ENCODE results near the gene RNF223. TPM values are rescaled to one million over a fixed set of nuclear protein-coding genes. Genes with fewer than 3 reads are reported as not detected.

Gene RNF223
- total and polyA plus RNA-seq, 2 of the 13 experiments (the other 11 are each of a cell fraction or from before 2014, with no cell fraction given), result 0.03 TPM; not detected in 1

DNA sequence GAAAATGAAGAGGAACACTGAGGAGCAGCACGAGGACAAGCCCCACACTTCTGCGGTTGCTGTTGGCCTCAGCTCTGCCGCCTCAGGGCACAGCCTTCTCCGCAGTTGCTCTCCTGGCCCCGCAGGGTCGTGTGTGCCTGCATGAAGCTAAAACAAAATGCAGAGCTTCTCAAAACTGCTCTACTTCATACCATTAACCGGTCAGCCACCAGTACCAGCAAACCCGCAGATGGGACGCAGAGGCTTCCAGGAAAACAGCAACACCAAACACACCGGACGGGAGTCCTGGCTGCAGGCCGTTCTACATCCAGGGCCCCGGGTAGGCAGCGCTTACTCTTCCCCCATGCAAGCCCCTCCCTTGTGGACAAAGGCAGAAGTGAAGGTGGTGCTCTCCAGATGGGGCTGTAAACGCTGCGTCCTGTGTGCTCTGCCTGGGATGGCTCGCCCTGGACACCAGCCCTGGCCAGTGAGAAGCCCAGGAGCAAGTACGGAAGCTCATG lies 48.9 kb upstream of the RNF223 start (continued):
- TF ChIP-seq ZNF431 (CRISPR knock-in tag; IDR thresholded peaks at IDR 0.05; ENCODE audit: borderline replicate concordance, low read depth) (no peak), ZNF510 (CRISPR knock-in tag; IDR thresholded peaks at IDR 0.05; ENCODE audit: low read depth) (peak; percentile 12; the same call in 1 of the 2 replicates), ZNF629 (CRISPR knock-in tag; conservative IDR thresholded peaks at IDR 0.05) (no peak), ASH2L (IDR thresholded peaks at IDR 0.05; ENCODE audit: insufficient read length, low read depth, low read length) (peak; percentile 9), AKAP8 (CRISPR knock-in tag; IDR thresholded peaks at IDR 0.05) (no peak), ZNF501 (CRISPR knock-in tag; IDR thresholded peaks at IDR 0.05) (peak; percentile 14; the same call in 1 of the 2 replicates), DPF2 (CRISPR knock-in tag; IDR thresholded peaks at IDR 0.05; ENCODE audit: borderline replicate concordance, low read depth) (no peak), RBM22 (optimal IDR thresholded peaks at IDR 0.05; ENCODE audit: low read length) (peak; percentile 25), ZNF775 (CRISPR knock-in tag; IDR thresholded peaks at IDR 0.05; ENCODE audit: borderline replicate concordance) (no peak), MATR3 (CRISPR knock-in tag; IDR thresholded peaks at IDR 0.05) (no peak), MYC (CRISPR knock-in tag; IDR thresholded peaks at IDR 0.05; ENCODE audit: borderline replicate concordance) (0 out of 2 replicates have a peak, but pooled peaks have one; percentile 5), POGZ (CRISPR knock-in tag; IDR thresholded peaks at IDR 0.05) (0 out of 2 replicates have a peak, but pooled peaks have one; percentile 18), RFX5 (IDR thresholded peaks at IDR 0.05; ENCODE audit: low read depth, low read length) (no peak), SOX6 (IDR thresholded peaks at IDR 0.05) (no peak), SOX6 (CRISPR knock-in tag; IDR thresholded peaks at IDR 0.05) (0 out of 2 replicates have a peak, but pooled peaks have one; percentile 7), ZMAT3 (CRISPR knock-in tag; conservative IDR thresholded peaks at IDR 0.05) (0 out of 2 replicates have a peak, but pooled peaks have one; percentile 5), KAT8 (CRISPR knock-in tag; IDR thresholded peaks at IDR 0.05) (0 out of 2 replicates have a peak, but pooled peaks have one; percentile 19), SIN3B (IDR thresholded peaks at IDR 0.05; ENCODE audit: low read length) (no peak), NFE2 (CRISPR knock-in tag; IDR thresholded peaks at IDR 0.05) (no peak)
- TF ChIP-seq, protein P1, sequence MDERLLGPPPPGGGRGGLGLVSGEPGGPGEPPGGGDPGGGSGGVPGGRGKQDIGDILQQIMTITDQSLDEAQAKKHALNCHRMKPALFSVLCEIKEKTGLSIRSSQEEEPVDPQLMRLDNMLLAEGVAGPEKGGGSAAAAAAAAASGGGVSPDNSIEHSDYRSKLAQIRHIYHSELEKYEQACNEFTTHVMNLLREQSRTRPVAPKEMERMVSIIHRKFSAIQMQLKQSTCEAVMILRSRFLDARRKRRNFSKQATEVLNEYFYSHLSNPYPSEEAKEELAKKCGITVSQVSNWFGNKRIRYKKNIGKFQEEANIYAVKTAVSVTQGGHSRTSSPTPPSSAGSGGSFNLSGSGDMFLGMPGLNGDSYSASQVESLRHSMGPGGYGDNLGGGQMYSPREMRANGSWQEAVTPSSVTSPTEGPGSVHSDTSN (CRISPR knock-in tag; IDR thresholded peaks at IDR 0.05), result no peak
- TF ChIP-seq, protein P2, sequence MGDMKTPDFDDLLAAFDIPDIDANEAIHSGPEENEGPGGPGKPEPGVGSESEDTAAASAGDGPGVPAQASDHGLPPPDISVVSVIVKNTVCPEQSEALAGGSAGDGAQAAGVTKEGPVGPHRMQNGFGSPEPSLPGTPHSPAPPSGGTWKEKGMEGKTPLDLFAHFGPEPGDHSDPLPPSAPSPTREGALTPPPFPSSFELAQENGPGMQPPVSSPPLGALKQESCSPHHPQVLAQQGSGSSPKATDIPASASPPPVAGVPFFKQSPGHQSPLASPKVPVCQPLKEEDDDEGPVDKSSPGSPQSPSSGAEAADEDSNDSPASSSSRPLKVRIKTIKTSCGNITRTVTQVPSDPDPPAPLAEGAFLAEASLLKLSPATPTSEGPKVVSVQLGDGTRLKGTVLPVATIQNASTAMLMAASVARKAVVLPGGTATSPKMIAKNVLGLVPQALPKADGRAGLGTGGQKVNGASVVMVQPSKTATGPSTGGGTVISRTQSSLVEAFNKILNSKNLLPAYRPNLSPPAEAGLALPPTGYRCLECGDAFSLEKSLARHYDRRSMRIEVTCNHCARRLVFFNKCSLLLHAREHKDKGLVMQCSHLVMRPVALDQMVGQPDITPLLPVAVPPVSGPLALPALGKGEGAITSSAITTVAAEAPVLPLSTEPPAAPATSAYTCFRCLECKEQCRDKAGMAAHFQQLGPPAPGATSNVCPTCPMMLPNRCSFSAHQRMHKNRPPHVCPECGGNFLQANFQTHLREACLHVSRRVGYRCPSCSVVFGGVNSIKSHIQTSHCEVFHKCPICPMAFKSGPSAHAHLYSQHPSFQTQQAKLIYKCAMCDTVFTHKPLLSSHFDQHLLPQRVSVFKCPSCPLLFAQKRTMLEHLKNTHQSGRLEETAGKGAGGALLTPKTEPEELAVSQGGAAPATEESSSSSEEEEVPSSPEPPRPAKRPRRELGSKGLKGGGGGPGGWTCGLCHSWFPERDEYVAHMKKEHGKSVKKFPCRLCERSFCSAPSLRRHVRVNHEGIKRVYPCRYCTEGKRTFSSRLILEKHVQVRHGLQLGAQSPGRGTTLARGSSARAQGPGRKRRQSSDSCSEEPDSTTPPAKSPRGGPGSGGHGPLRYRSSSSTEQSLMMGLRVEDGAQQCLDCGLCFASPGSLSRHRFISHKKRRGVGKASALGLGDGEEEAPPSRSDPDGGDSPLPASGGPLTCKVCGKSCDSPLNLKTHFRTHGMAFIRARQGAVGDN (CRISPR knock-in tag; IDR thresholded peaks at IDR 0.05), result peak; percentile 9; the same call in 1 of the 2 replicates
- TF ChIP-seq, protein P3, sequence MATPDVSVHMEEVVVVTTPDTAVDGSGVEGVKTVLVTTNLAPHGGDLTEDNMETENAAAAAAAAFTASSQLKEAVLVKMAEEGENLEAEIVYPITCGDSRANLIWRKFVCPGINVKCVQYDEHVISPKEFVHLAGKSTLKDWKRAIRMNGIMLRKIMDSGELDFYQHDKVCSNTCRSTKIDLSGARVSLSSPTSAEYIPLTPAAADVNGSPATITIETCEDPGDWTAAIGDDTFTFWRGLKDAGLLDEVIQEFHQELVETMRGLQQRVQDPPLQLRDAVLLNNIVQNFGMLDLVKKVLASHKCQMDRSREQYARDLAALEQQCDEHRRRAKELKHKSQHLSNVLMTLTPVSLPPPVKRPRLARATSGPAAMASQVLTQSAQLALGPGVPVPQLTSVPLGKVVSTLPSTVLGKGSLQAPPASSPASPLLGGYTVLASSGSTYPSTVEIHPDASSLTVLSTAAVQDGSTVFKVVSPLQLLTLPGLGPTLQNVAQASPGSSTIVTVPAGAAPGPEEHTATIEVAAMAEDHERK (CRISPR knock-in tag; IDR thresholded peaks at IDR 0.05; ENCODE audit: low read depth), result no peak
- TF ChIP-seq, protein P4, sequence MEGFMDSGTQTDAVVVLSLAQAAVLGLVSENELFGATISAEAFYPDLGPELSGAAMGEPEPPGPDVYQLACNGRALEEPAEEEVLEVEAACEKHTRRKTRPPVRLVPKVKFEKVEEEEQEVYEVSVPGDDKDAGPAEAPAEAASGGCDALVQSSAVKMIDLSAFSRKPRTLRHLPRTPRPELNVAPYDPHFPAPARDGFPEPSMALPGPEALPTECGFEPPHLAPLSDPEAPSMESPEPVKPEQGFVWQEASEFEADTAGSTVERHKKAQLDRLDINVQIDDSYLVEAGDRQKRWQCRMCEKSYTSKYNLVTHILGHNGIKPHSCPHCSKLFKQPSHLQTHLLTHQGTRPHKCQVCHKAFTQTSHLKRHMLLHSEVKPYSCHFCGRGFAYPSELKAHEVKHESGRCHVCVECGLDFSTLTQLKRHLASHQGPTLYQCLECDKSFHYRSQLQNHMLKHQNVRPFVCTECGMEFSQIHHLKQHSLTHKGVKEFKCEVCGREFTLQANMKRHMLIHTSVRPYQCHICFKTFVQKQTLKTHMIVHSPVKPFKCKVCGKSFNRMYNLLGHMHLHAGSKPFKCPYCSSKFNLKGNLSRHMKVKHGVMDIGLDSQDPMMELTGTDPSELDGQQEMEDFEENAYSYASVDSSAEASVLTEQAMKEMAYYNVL (CRISPR knock-in tag; IDR thresholded peaks at IDR 0.05; ENCODE audit: borderline replicate concordance), result peak; percentile 52; the same call in 1 of the 2 replicates

All from HepG2 (cell line).